Measurements from ENCODE around the gene DNAJB2.

DNAJB2 gene

GRCh38 chr2:219279151-219279915 is at the start of gene DNAJB2:
Gene DNAJB2 (plus strand): TSS chr2:219279366. CDS start chr2:219279834, 468 bp downstream.
- peak; percentile 99 for DNase-seq (ENCODE audit: low read depth)
- H3K4me3 ChIP-seq (replicated peaks; ENCODE audit: low read depth, low read length) = peak within 1 kb of the TSS; percentile 68
- TF ChIP-seq CTCF (IDR thresholded peaks at IDR 0.05; ENCODE audit: low read length, missing control alignments) = no peak

GRCh38 chr2:219230059-219230540 is 49.1 kb upstream of the DNAJB2 start:
- DNase-seq (ENCODE audit: low read depth) = peak; percentile 50
- no peak for TF ChIP-seq CTCF (IDR thresholded peaks at IDR 0.05; ENCODE audit: low read length, missing control alignments)
- H3K4me3 ChIP-seq (replicated peaks; ENCODE audit: low read depth, low read length) = peak overlapping the region; percentile 79

- TF ChIP-seq CTCF (IDR thresholded peaks at IDR 0.05; ENCODE audit: low read length, missing control alignments) = no peak
- DNase-seq (ENCODE audit: low read depth) = no peak
- H3K4me3 ChIP-seq (replicated peaks; ENCODE audit: low read depth, low read length) = no peak overlapping the region
These were observed 44.8 kb upstream of the DNAJB2 start for GRCh38 chr2:219234331-219234730.

GRCh38 chr2:219243291-219243761 is 35.8 kb upstream of the DNAJB2 start:
- peak; percentile 31 for DNase-seq (ENCODE audit: low read depth)
- no peak for TF ChIP-seq CTCF (IDR thresholded peaks at IDR 0.05; ENCODE audit: low read length, missing control alignments)

GRCh38 chr2:219244789-219245147 is 34.4 kb upstream of the DNAJB2 start:
- no peak for TF ChIP-seq CTCF (IDR thresholded peaks at IDR 0.05; ENCODE audit: low read length, missing control alignments)
- H3K4me3 ChIP-seq (replicated peaks; ENCODE audit: low read depth, low read length) = peak overlapping the region; percentile 93
- no peak for DNase-seq (ENCODE audit: low read depth)

More at GRCh38 chr2:219243291-219243761, 35.8 kb upstream of the DNAJB2 start:
- peak overlapping the region; percentile 40 for H3K4me3 ChIP-seq (replicated peaks; ENCODE audit: low read depth, low read length)

GRCh38 chr2:219245148-219245898 is 33.8 kb upstream of the DNAJB2 start, which contains the start of the genes GLB1L and STK16:
Gene GLB1L (minus strand): TSS chr2:219245444. CDS start chr2:219243573, 1,871 bp downstream.
Gene STK16 (plus strand): TSS chr2:219245479. CDS start chr2:219246000, 521 bp downstream.
- peak within 1 kb of the TSS; percentile 93 for H3K4me3 ChIP-seq (replicated peaks; ENCODE audit: low read depth, low read length)
- DNase-seq (ENCODE audit: low read depth) = peak; percentile 95
- TF ChIP-seq CTCF (IDR thresholded peaks at IDR 0.05; ENCODE audit: low read length, missing control alignments) = no peak
